Gastroesophageal sphincter (tissue), 3 donors: ENCODE measurements around the gene ERO1A.

ENCODE experiments used
- CTCF ChIP-seq, 4 experiments: fragments of 200-600 bp in 2 of 4; fragments of 450-650 bp in 2 of 4; sonication (generic) in 1 of 4; IDR thresholded peaks; one replicate each; pipeline ENCODE4 v1.5.1; 2017 to 2019; ENCODE audit warnings: antibody characterized with exemption in 4 of 4, mild to moderate bottlenecking in 2 of 4, moderate library complexity in 2 of 4
- EP300 ChIP-seq: sonication (generic); formaldehyde crosslinking; IDR thresholded peaks from one replicate; pipeline ENCODE4 v1.6.1; 2017; ENCODE audit warnings: antibody characterized with exemption, mild to moderate bottlenecking
- POLR2A ChIP-seq, 2 donors: fragments of 450-650 bp; IDR thresholded peaks; one replicate each; pipeline ENCODE4 v1.6.1; 2017; ENCODE audit warnings: antibody characterized with exemption in 2 of 2, mild to moderate bottlenecking in 2 of 2, moderate library complexity in 1 of 2
- POLR2AphosphoS5 ChIP-seq: sonication (generic); formaldehyde crosslinking; IDR thresholded peaks from one replicate; pipeline ENCODE4 v1.6.1; 2017; ENCODE audit warnings: antibody characterized with exemption

GRCh38 chr14:52641745-52642144, 53.6 kb downstream of the ERO1A start:
- TF ChIP-seq EP300 (no peak), POLR2AphosphoS5 (no peak), CTCF (IDR thresholded peaks at IDR 0.05) (no peak), POLR2A (IDR thresholded peaks at IDR 0.05) (no peak)
